HepG2 (cell line): Measurements from ENCODE around the gene HTRA2. TPM values are rescaled to one million over a fixed set of nuclear protein-coding genes. Genes with fewer than 3 reads are reported as not detected.

Experiments used
- ATF4 ChIP-seq, 2 experiments: fragments of 450-650 bp in 1 of 2; sonication (generic) in 1 of 2; formaldehyde crosslinking; IDR thresholded peaks; 2 replicates each; pipeline versions ENCODE4 v1.5.0 to v1.8.0; 2020 to 2022; ENCODE audit warnings: mild to moderate bottlenecking in 1 of 2, missing genetic modification reagents in 1 of 2
- MBD4 ChIP-seq: IDR thresholded peaks from 2 replicates; pipeline ENCODE4 v1.6.1; 2012; ENCODE audit warnings: low read length, inconsistent platforms, borderline replicate concordance
- MLX ChIP-seq: IDR thresholded peaks from 2 replicates; pipeline ENCODE4 v1.6.1; 2016
- NR2F2 ChIP-seq: IDR thresholded peaks from 2 replicates; pipeline ENCODE4 v1.6.1; 2012; ENCODE audit warnings: low read depth, inconsistent platforms, borderline replicate concordance
- RAD21 ChIP-seq: fragments of 450-650 bp; formaldehyde crosslinking; IDR thresholded peaks from 2 replicates; pipeline ENCODE4 v1.5.0; 2020; ENCODE audit warnings: mild to moderate bottlenecking
- SOX6 ChIP-seq, 2 experiments: fragments of 450-650 bp in 1 of 2; sonication (generic) in 1 of 2; formaldehyde crosslinking in 1 of 2; IDR thresholded peaks; 2 replicates each; pipeline versions ENCODE4 v1.4.0 to v1.6.1; 2017 to 2020; ENCODE audit warnings: antibody characterized with exemption in 1 of 2, mild to moderate bottlenecking in 1 of 2, missing genetic modification reagents in 1 of 2
- ZBTB40 ChIP-seq, 2 experiments: fragments of 450-650 bp in 1 of 2; sonication (generic) in 1 of 2; formaldehyde crosslinking in 1 of 2; IDR thresholded peaks; 2 replicates each; pipeline versions ENCODE4 v1.6.1 to v1.8.0; 2016 to 2022; ENCODE audit warnings: antibody characterized with exemption in 1 of 2, mild to moderate bottlenecking in 1 of 2, missing genetic modification reagents in 1 of 2
- ZBTB7A ChIP-seq: sonication (generic); formaldehyde crosslinking; IDR thresholded peaks from 2 replicates; pipeline ENCODE4 v1.8.0; 2022; ENCODE audit warnings: mild to moderate bottlenecking, missing genetic modification reagents
- ZFP36L1 ChIP-seq: sonication (generic); formaldehyde crosslinking; IDR thresholded peaks from 2 replicates; pipeline ENCODE4 v1.8.0; 2022; ENCODE audit warnings: mild to moderate bottlenecking, missing genetic modification reagents, moderate library complexity
- ZNF121 ChIP-seq: sonication (generic); formaldehyde crosslinking; IDR thresholded peaks from 2 replicates; pipeline ENCODE4 v1.5.0; 2020; ENCODE audit warnings: mild to moderate bottlenecking, missing genetic modification reagents
- ZNF275 ChIP-seq: sonication (generic); formaldehyde crosslinking; IDR thresholded peaks from 2 replicates; pipeline ENCODE4 v1.8.0; 2022; ENCODE audit warnings: missing genetic modification reagents, mild to moderate bottlenecking, inconsistent platforms, borderline replicate concordance
- ZNF749 ChIP-seq: sonication (generic); formaldehyde crosslinking; IDR thresholded peaks from 2 replicates; pipeline ENCODE4 v1.8.0; 2022; ENCODE audit warnings: mild to moderate bottlenecking, missing genetic modification reagents, moderate library complexity, borderline replicate concordance
- ZSCAN21 ChIP-seq: sonication (generic); formaldehyde crosslinking; IDR thresholded peaks from 2 replicates; pipeline ENCODE4 v1.8.0; 2022; ENCODE audit warnings: mild to moderate bottlenecking, missing genetic modification reagents, moderate library complexity, borderline replicate concordance
- polyA plus RNA-seq, 8 experiments: library from polyadenylated mRNA; depleted of rRNA in 3 of 8; stranded (reverse) in 7 of 8; unstranded in 1 of 8; fragments of >200 nt; fragmentation: Illumina TruSeq in 4 of 8; extraction: Trizol in 4 of 8; gene quantifications; 2 replicates each; pipeline versions ENCODE4 v1.2.1 to v1.2.3, GENCODE V29; 2011 to 2016; ENCODE audit warnings: low read depth in 4 of 8, missing spikeins in 1 of 8, mixed read lengths in 1 of 8; ENCODE audit not compliant: insufficient read depth in 1 of 8
- total RNA-seq, 5 experiments: library from RNA; depleted of rRNA; stranded (reverse); fragments of >200 nt; fragmentation: Illumina TruSeq; extraction: Trizol; gene quantifications; 2 replicates each; pipeline ENCODE4 v1.2.3, GENCODE V29; 2016; ENCODE audit warnings: low read depth in 1 of 5

HTRA2 gene
- total and polyA plus RNA-seq, 2 of the 13 experiments (the other 11 are each of a cell fraction or from before 2014, with no cell fraction given), result 47.7 to 50.3 TPM

- peak; percentile 14; the same call in 1 of the 2 replicates for TF ChIP-seq ZBTB7A (CRISPR knock-in tag)
- TF ChIP-seq ZFP36L1 (CRISPR knock-in tag), result peak; percentile 72; the same call in 1 of the 2 replicates
- TF ChIP-seq ZSCAN21 (CRISPR knock-in tag), result 0 out of 2 replicates have a peak, but pooled peaks have one; percentile 39
- no peak for TF ChIP-seq SOX6 (IDR thresholded peaks at IDR 0.05)
- TF ChIP-seq SOX6 (CRISPR knock-in tag; IDR thresholded peaks at IDR 0.05), result peak; percentile 84
- 0 out of 2 replicates have a peak, but pooled peaks have one; percentile 17 for TF ChIP-seq NR2F2
- TF ChIP-seq MBD4, result 0 out of 2 replicates have a peak, but pooled peaks have one; percentile 67
- 0 out of 2 replicates have a peak, but pooled peaks have one; percentile 6 for TF ChIP-seq ZNF121
- no peak for TF ChIP-seq MLX (CRISPR knock-in tag)
- no peak for TF ChIP-seq ZBTB40 (IDR thresholded peaks at IDR 0.05)
- TF ChIP-seq ZBTB40 (CRISPR knock-in tag; IDR thresholded peaks at IDR 0.05), result no peak
- peak; percentile 7; the same call in 1 of the 2 replicates for TF ChIP-seq RAD21
- TF ChIP-seq ATF4 (CRISPR knock-in tag; IDR thresholded peaks at IDR 0.05), result peak in 1 of 2 experiments; percentile 68; a peak in 1 of 4 replicates
- peak; percentile 66; the same call in 1 of the 2 replicates for TF ChIP-seq ZNF749 (CRISPR knock-in tag)
- TF ChIP-seq ZNF275 (CRISPR knock-in tag), result peak; percentile 60; the same call in 1 of the 2 replicates
Observed at GRCh38 chr2:74496997-74497776, 32.5 kb upstream of the HTRA2 start (continued).
